GM18868 (cell line): ENCODE results near the gene KDSR.

ENCODE experiments used
- ATAC-seq: cut with Tn5 transposase; IDR thresholded peaks from one replicate; pipeline ENCODE4 v1.9.1; 2021; ENCODE audit warnings: mild to moderate bottlenecking, moderate library complexity; ENCODE audit not compliant: unreplicated experiment

KDSR gene

GRCh38 chr18:63286926-63287325 is 80.1 kb downstream of the KDSR start:
- ATAC-seq, result no peak

DNA sequence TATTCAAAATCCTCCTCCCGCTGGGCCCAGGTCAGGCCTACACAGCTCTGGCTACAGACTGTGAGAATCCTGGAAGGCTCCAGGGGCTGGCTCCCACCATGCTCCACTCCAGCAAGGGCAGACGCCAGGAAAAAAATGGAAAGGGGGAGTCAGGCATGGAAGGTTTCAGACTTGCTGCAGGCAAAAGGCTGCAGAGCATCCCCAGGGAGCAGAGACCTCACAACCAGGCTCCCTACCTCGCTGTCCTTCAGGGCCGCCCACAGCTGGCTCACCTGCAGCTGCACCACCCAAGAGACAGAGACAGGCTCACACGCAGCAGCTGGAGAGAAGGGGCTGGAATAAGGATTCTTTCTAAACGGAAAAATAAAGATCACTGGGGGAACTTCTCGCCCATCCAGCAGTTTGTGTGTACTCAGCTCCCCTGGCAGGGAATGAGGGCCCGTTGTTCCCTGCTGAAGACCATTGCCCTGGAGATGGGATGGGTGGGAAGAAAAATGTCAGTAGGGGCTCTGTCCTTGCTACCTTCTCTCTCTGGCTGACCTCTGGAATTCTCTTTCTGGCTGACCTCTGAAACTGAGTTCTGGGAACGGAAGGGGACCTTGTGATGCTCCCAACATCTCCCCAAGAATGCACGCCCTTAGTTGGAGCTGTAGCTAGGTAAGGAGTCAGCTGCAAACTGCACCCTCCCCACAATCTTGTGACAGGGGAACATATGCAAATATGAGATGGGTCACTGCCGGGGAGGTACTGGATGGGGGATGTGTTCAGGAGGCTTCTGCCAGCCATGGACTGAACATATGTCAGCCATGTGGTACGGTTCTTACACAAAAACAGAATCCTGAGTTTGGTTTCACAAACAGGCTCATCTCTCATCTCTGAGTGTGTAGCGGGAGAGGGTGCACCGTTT is 81.9 kb downstream of the KDSR start:
- ATAC-seq, result peak; percentile 95

DNA sequence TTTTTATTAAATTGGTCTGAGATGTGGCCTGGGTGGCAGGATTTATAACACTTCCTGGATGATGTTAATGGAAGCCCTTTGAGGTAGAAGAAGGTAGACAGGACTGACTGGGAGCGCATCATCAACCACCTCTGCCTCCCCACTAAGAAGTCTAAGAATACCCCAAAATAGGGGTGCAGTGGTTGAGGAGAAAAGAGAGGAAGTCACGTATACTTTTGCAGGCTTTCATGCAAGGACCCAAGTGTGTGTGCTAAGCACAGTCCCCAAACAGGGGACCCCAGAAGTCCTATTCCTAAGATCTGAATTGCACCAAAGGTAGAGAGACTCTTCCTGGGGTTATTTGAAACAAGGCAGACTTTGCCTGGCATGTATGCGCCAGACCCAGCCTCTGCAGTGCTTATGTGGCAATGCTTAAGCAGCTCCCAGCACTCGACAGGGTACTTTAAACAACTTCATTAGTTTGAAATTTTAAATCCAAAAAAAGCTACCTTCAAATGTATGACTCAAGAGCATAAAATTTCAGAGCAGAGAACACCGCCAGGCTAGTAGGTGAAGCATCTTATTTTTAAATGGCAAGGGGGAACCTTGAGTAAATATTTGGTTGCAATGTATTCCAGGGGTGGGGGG is 82.7 kb downstream of the KDSR start:
- no peak for ATAC-seq

DNA sequence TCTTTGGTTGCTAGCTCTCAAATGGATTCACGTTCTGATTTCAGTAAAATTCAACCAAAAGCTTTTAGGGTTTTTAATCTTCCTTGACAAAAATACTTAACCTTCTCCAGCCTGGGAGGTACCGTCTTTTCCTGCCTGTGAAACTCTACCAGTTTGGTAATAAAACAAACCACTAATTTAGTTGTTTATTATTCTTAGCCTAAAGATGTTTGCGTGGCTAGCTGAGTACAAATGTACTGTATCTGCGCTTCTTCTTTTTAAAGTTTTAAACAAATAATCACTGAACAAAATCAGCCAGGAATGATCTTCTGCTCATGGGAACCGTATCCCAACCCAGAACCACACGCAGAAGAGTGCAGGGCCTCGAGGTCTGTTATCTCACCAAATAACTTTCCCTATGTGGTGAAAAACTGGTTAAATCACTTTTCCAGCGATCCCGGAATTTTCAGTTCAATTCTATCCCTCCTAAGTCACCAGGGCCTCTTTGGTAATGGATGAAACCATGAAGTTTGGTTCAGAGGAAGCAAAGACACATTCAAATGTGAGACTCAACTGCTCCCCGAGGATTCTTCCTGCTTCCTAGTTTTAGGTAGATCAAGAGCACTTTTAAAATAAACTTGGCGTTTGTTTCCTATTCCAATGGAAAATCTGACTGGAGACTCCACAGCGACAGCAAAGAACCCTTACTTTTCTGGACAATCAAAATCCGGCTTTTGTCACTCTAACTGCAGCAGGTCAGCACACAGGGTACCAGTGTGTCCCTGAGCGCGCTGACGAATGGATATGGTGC is 83.5 kb downstream of the KDSR start:
- ATAC-seq, result no peak

DNA sequence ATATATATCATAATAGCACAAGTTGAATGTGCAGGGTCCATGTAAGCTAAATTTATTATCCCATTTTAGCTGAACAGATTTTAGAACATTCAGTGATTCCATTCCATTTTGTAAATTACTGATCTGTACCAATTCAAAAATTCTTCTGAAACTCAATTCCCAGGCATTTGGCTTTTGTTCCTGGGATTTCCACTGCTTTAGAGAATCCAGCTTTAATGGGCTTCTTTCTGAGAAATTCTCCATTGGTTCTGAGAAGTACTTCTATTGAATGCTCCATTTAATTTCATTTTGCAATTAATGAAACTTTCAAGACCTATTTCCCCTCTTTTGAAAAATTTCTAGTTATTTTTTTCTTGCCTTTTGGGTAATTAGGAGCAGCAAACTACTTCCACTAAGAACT is 84.2 kb downstream of the KDSR start:
- no peak for ATAC-seq
